GM12874 (cell line): ENCODE results near the gene DNASE1L3.

Experiments
- TF ChIP-seq, protein P1 (sequence below): IDR thresholded peaks from 2 replicates; pipeline ENCODE4 v1.5.1; 2011; ENCODE audit warnings: low read depth, mild to moderate bottlenecking, control low read depth, low read length, moderate library complexity; ENCODE audit not compliant: insufficient read depth

Gene DNASE1L3

DNA sequence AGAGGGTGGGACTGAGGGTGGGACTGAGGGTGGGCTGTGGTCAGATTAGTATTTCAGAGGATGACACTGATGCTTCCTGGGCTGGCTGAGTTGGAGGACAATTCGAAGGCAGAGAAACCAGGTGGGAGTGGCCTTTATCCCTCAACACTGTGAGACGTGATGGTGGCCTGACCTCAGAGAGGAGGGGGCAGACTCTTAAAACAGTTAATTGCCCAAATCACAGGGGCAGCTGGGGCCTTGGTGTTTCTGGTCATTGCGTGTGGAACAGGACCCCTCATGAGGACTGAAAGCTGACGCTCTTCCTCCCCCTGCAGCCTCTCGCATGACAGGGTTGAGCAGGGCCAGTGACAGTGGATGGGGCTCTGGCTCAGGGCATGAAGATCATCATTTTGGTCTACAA lies 18.7 kb downstream of the DNASE1L3 start:
- TF ChIP-seq, protein P1, sequence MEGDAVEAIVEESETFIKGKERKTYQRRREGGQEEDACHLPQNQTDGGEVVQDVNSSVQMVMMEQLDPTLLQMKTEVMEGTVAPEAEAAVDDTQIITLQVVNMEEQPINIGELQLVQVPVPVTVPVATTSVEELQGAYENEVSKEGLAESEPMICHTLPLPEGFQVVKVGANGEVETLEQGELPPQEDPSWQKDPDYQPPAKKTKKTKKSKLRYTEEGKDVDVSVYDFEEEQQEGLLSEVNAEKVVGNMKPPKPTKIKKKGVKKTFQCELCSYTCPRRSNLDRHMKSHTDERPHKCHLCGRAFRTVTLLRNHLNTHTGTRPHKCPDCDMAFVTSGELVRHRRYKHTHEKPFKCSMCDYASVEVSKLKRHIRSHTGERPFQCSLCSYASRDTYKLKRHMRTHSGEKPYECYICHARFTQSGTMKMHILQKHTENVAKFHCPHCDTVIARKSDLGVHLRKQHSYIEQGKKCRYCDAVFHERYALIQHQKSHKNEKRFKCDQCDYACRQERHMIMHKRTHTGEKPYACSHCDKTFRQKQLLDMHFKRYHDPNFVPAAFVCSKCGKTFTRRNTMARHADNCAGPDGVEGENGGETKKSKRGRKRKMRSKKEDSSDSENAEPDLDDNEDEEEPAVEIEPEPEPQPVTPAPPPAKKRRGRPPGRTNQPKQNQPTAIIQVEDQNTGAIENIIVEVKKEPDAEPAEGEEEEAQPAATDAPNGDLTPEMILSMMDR: no peak

- TF ChIP-seq, protein P1: no peak
Measured at GRCh38 chr3:58191361-58191991, 19.3 kb downstream of the DNASE1L3 start.

- TF ChIP-seq, protein P1: no peak
Measured at GRCh38 chr3:58190882-58191281, 19.9 kb downstream of the DNASE1L3 start.

GRCh38 chr3:58190291-58190690 lies 20.5 kb downstream of the DNASE1L3 start:
- TF ChIP-seq, protein P1: no peak

DNA sequence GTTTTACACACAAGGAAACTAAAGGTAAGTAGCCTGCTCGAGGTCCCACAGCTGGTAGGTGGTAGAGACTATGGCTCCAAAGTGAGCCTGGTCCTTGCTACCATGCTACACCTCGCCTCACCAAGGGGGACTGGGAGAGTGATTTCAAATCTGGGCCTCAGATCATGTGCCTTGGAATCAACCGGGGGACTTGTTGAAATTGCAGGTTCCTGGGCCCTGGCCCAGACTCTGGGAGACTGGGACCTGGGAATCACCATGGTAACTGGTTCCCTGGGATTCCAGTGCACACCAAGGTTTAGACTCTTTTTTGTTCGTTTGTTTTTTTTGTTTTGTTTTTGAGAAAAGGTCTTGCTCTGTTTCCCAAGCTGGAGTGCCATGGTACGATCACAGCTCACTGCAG lies 21.1 kb downstream of the DNASE1L3 start:
- TF ChIP-seq, protein P1: no peak

- TF ChIP-seq, protein P1: no peak
Measured at GRCh38 chr3:58188921-58189451, 21.8 kb downstream of the DNASE1L3 start.

DNA sequence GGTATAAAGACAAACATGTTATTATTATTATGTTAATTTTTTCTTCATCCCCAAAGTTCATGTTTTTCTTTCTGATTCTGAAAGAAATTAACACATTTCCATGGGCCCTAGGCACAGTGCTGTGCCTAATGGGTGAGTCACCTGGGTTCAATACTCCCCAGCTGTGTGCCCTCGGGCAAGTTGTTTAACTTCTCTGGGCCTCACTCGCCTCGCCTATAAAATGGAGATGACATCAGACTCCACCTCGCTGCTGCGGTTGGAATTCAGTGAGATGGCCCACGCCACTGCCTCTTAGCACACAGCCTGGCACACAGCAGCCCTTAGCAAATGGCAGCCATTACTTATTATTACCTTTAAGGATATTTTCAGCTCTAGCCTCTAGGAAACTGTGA lies 22.6 kb downstream of the DNASE1L3 start:
- TF ChIP-seq, protein P1: no peak
